H1 (cell line): ENCODE measurements around the gene OIP5. TPM values are rescaled to one million over a fixed set of nuclear protein-coding genes. Genes with fewer than 3 reads are reported as not detected.

Source experiments
- CTCF ChIA-PET: fragments of 300-600 bp; sonication (Branson Sonifier 250); formaldehyde crosslinking; loops from one replicate; lab custom pipeline; 2021; ENCODE audit not compliant: partially characterized antibody; lab: Charles Lee
- POLR2A ChIA-PET: fragments of 300-600 bp; sonication (Branson Sonifier 250); formaldehyde crosslinking; loops from one replicate; lab custom pipeline; 2021; ENCODE audit warnings: inconsistent platforms; ENCODE audit not compliant: partially characterized antibody; lab: Charles Lee
- DNase-seq, 2 experiments: peaks; one replicate each; pipeline versions ENCODE4 v3.0.0 to v3.0.0-alpha.2; 2010 to 2022; ENCODE audit warnings: low spot score in 2 of 2, low read depth in 1 of 2, mixed read lengths in 1 of 2
- FAIRE-seq: peaks from 2 replicates; lab custom pipeline; 2011; peaks lifted over from hg19 to GRCh38; lab: Jason Lieb, UNC
- H2AFZ ChIP-seq: 2 replicates; pipeline ENCODE4 v1.8.1; 2012; ENCODE audit warnings: low read length, inconsistent platforms
- H2AK5ac ChIP-seq: 2 replicates; pipeline ENCODE4 v1.6.1; 2013; ENCODE audit warnings: low read depth, low read length
- H2BK120ac ChIP-seq: replicated peaks from 2 replicates; pipeline ENCODE3; 2013; ENCODE audit warnings: low read depth, low read length, inconsistent platforms
- H2BK12ac ChIP-seq: 2 replicates; pipeline ENCODE4 v1.6.1; 2013; ENCODE audit warnings: low read depth, low read length
- H2BK15ac ChIP-seq: 2 replicates; pipeline ENCODE4 v1.6.1; 2013; ENCODE audit warnings: low read length
- H2BK20ac ChIP-seq: 2 replicates; pipeline ENCODE4 v1.6.1; 2013; ENCODE audit warnings: low read length
- H2BK5ac ChIP-seq: 2 replicates; pipeline ENCODE4 v1.6.1; 2013; ENCODE audit warnings: low read depth, low read length
- H3K14ac ChIP-seq: 2 replicates; pipeline ENCODE4 v1.6.1; 2013; ENCODE audit warnings: inconsistent platforms; ENCODE audit not compliant: insufficient read length
- H3K18ac ChIP-seq: 2 replicates; pipeline ENCODE4 v1.6.1; 2013; ENCODE audit warnings: low read length; ENCODE audit errors: extremely low read depth
- H3K23ac ChIP-seq: 2 replicates; pipeline ENCODE4 v1.6.1; 2013; ENCODE audit warnings: inconsistent platforms; ENCODE audit not compliant: insufficient read length
- H3K23me2 ChIP-seq: 2 replicates; pipeline ENCODE4 v1.6.1; 2013; ENCODE audit warnings: low read depth, low read length
- H3K27ac ChIP-seq: 2 replicates; pipeline ENCODE4 v1.6.1; 2011; ENCODE audit warnings: low read depth, low read length, inconsistent platforms
- H3K27me3 ChIP-seq, 4 experiments: replicated peaks in 1 of 4; 1 replicate in 1 of 4; 2 replicates in 3 of 4; pipeline versions ENCODE4 v1.6.1 to v1.8.1; 2011 to 2013; ENCODE audit warnings: low read length in 3 of 4, mild to moderate bottlenecking in 3 of 4, inconsistent platforms in 2 of 4, mixed read lengths in 2 of 4, moderate library complexity in 1 of 4; ENCODE audit not compliant: control insufficient read depth in 3 of 4, insufficient read depth in 3 of 4; ENCODE audit errors: extremely low read depth in 1 of 4
- H3K36me3 ChIP-seq, 4 experiments: 2 replicates each; pipeline versions ENCODE4 v1.6.1 to v1.8.1; 2011 to 2013; ENCODE audit warnings: mild to moderate bottlenecking in 4 of 4, low read length in 3 of 4, moderate library complexity in 2 of 4, control low read depth in 1 of 4, inconsistent platforms in 1 of 4; ENCODE audit not compliant: insufficient read depth in 4 of 4, control insufficient read depth in 2 of 4
- H3K4ac ChIP-seq: replicated peaks from 2 replicates; pipeline ENCODE3; 2013; ENCODE audit warnings: low read length, low read depth, mixed read lengths, inconsistent platforms; ENCODE audit not compliant: insufficient read length
- H3K4me1 ChIP-seq, 4 experiments: replicated peaks in 1 of 4; 1 replicate in 1 of 4; 2 replicates in 3 of 4; pipeline versions ENCODE4 v1.6.1 to v1.8.1; 2011 to 2013; ENCODE audit warnings: low read length in 3 of 4, inconsistent platforms in 2 of 4, mixed read lengths in 1 of 4; ENCODE audit not compliant: insufficient read depth in 4 of 4, control insufficient read depth in 3 of 4
- H3K4me2 ChIP-seq, 2 experiments: 2 replicates each; pipeline versions ENCODE4 v1.6.1 to v1.8.1; 2011 to 2013; ENCODE audit warnings: low read depth in 2 of 2, low read length in 2 of 2, control low read depth in 1 of 2, inconsistent platforms in 1 of 2, mild to moderate bottlenecking in 1 of 2; ENCODE audit not compliant: insufficient read depth in 1 of 2
- H3K4me3 ChIP-seq, 4 experiments: fragments of 200-600, 300-600 bp in 1 of 4; sonication (generic), shearing (Covaris generic), sonication (Bioruptor Twin) in 1 of 4; 2 replicates each; pipeline versions ENCODE4 v1.5.1 to v1.8.1; 2011 to 2016; ENCODE audit warnings: low read length in 4 of 4, low read depth in 3 of 4, control low read depth in 2 of 4, inconsistent platforms in 2 of 4, mild to moderate bottlenecking in 2 of 4, mixed read lengths in 1 of 4, moderate library complexity in 1 of 4; ENCODE audit not compliant: insufficient read depth in 2 of 4; ENCODE audit errors: extremely low read depth in 1 of 4
- H3K56ac ChIP-seq: replicated peaks from 2 replicates; pipeline ENCODE3; 2013; ENCODE audit warnings: low read depth, mild to moderate bottlenecking, mixed read lengths, low read length, inconsistent platforms; ENCODE audit not compliant: insufficient read length
- H3K79me1 ChIP-seq: 2 replicates; pipeline ENCODE4 v1.6.1; 2013; ENCODE audit warnings: low read depth, low read length, control low read depth
- H3K79me2 ChIP-seq, 2 experiments: 2 replicates each; pipeline versions ENCODE4 v1.6.1 to v1.8.1; 2012 to 2013; ENCODE audit warnings: low read length in 2 of 2, mild to moderate bottlenecking in 2 of 2, inconsistent platforms in 1 of 2; ENCODE audit not compliant: insufficient read depth in 2 of 2, control insufficient read depth in 1 of 2
- H3K9ac ChIP-seq, 4 experiments: replicated peaks in 1 of 4; 1 replicate in 1 of 4; 2 replicates in 3 of 4; pipeline versions ENCODE4 v1.6.1 to v1.8.1; 2011 to 2013; ENCODE audit warnings: low read depth in 3 of 4, low read length in 3 of 4, control low read depth in 2 of 4, mild to moderate bottlenecking in 2 of 4, moderate library complexity in 2 of 4, inconsistent platforms in 1 of 4; ENCODE audit errors: extremely low read depth in 1 of 4
- H3K9me3 ChIP-seq, 2 experiments: 2 replicates each; pipeline versions ENCODE4 v1.6.1 to v1.8.1; 2012 to 2013; ENCODE audit warnings: mild to moderate bottlenecking in 2 of 2, moderate library complexity in 2 of 2, control low read depth in 1 of 2, inconsistent platforms in 1 of 2, low read depth in 1 of 2, low read length in 1 of 2, mixed read lengths in 1 of 2; ENCODE audit not compliant: insufficient read depth in 2 of 2
- H4K20me1 ChIP-seq, 2 experiments: replicated peaks in 1 of 2; 2 replicates each; pipeline versions ENCODE3 to v1.8.1; 2011 to 2013; ENCODE audit warnings: inconsistent platforms in 2 of 2, low read length in 2 of 2, mild to moderate bottlenecking in 1 of 2; ENCODE audit not compliant: insufficient read depth in 2 of 2, control insufficient read depth in 1 of 2
- H4K5ac ChIP-seq: 2 replicates; pipeline ENCODE4 v1.6.1; 2013; ENCODE audit warnings: low read length, low read depth, mixed read lengths, inconsistent platforms; ENCODE audit not compliant: insufficient read length
- H4K8ac ChIP-seq: 2 replicates; pipeline ENCODE4 v1.8.0; 2013; ENCODE audit warnings: mild to moderate bottlenecking, moderate library complexity, low read length, inconsistent platforms; ENCODE audit not compliant: insufficient read depth; ENCODE audit errors: extremely low read depth
- H4K91ac ChIP-seq: replicated peaks from 2 replicates; pipeline ENCODE3; 2013; ENCODE audit warnings: low read length, mixed read lengths, inconsistent platforms; ENCODE audit not compliant: insufficient read length
- ASH2L ChIP-seq: fragments of 200-600, 300-600 bp; sonication (generic); IDR thresholded peaks from one replicate; pipeline ENCODE4 v1.7.1; 2017; ENCODE audit warnings: low read length
- BCL11A ChIP-seq, 2 experiments: IDR thresholded peaks; one replicate each; pipeline ENCODE4 v1.6.1; 2011; ENCODE audit warnings: low read depth in 2 of 2, low read length in 2 of 2, mild to moderate bottlenecking in 2 of 2
- POLR2A ChIP-seq, 2 experiments: IDR thresholded peaks; 1 replicate in 1 of 2; 2 replicates in 1 of 2; pipeline ENCODE4 v1.6.1; 2011; ENCODE audit warnings: low read depth in 2 of 2, low read length in 2 of 2, mild to moderate bottlenecking in 2 of 2; ENCODE audit errors: control extremely low read depth in 1 of 2
- POU5F1 ChIP-seq: IDR thresholded peaks from 2 replicates; pipeline ENCODE4 v1.6.1; 2011; ENCODE audit warnings: low read depth, mild to moderate bottlenecking, low read length, moderate library complexity
- RFX5 ChIP-seq: IDR thresholded peaks from 2 replicates; pipeline ENCODE4 v1.6.1; 2011; ENCODE audit warnings: low read depth, low read length, improper control_type of control experiment, borderline replicate concordance
- SAP30 ChIP-seq: fragments of 300-600 bp; sonication (generic); IDR thresholded peaks from 2 replicates; pipeline ENCODE4 v1.7.1; 2012; ENCODE audit warnings: low read length, moderate library complexity, mild to moderate bottlenecking, inconsistent platforms; ENCODE audit not compliant: insufficient read depth, insufficient replicate concordance
- SRF ChIP-seq: IDR thresholded peaks from 2 replicates; pipeline ENCODE4 v1.6.1; 2011; ENCODE audit warnings: mild to moderate bottlenecking, low read depth, low read length, moderate library complexity
- WGBS, 2 experiments: shearing (Covaris generic) in 1 of 2; methylation state at CpG; one replicate each; pipeline versions ENCODE4 v1.1.6 to v1.1.7; 2013 to 2015; ENCODE audit warnings: low lambda C conversion rate in 2 of 2, mixed read lengths in 2 of 2, inconsistent platforms in 1 of 2, low coverage in 1 of 2, missing lambda C conversion rate in 1 of 2; ENCODE audit not compliant: insufficient replicate concordance in 2 of 2, insufficient coverage in 1 of 2, insufficient read length in 1 of 2; ENCODE audit errors: extremely low coverage in 1 of 2, missing lambda C conversion rate in 1 of 2; 5-methylcytosine and 5-hydroxymethylcytosine counted together
- polyA plus RNA-seq, 7 experiments: library from polyadenylated mRNA; depleted of rRNA in 3 of 7; stranded (reverse) in 5 of 7; unstranded in 2 of 7; fragments of >200 nt in 5 of 7; fragments of 200-250 nt in 2 of 7; gene quantifications; 1 replicate in 5 of 7; 2 replicates in 1 of 7; 4 replicates in 1 of 7; pipeline versions ENCODE4 v1.2.1 to v1.2.3, GENCODE V29; 2011 to 2013; ENCODE audit warnings: missing spikeins in 2 of 7, mixed read lengths in 2 of 7
- total RNA-seq: library from RNA; stranded (reverse); fragmentation: NEBNext Ultra II Directional; extraction: Animal tissue kit (Norgen Biotek cat#: 25700); gene quantifications from 2 replicates; pipeline ENCODE4 v1.2.1, GENCODE V29; 2021
- TF ChIP-seq, protein P1 (sequence below): IDR thresholded peaks from 2 replicates; pipeline ENCODE4 v1.6.1; 2012; ENCODE audit warnings: inconsistent platforms
- TF ChIP-seq, protein P2 (sequence below): IDR thresholded peaks from 2 replicates; pipeline ENCODE4 v1.6.1; 2012; ENCODE audit warnings: inconsistent platforms

The OIP5 gene
- total and polyA plus RNA-seq, 2 of the 8 experiments (the other 6 are each of a cell fraction or from before 2014, with no cell fraction given): 34.8 to 44.5 TPM

DNA sequence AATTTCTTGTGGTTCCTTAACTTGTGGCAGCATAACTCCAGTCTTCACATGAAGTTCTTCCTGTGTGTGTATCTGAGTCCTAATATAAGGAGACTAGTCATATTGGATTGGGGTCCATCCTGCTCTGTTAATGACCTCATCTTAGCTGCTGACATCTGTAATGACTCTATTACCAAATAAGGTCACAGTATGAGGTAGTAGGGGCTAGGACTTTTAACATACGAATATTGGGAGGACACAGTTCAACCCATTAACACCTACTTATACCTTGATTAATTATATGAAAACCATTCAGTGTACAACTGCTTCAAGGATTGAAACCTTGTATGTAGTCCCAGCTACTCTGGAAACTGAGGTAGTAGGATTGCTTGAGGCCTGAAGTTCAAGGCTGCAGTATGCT, 43.9 kb downstream of the OIP5 start:
- no peak overlapping the region for H2BK12ac ChIP-seq
- no peak overlapping the region for H3K18ac ChIP-seq
- H3K79me1 ChIP-seq: peaks cover 3% of the 10 kb centered on the region; the same call in 1 of the 2 replicates
- no peak overlapping the region for H4K8ac ChIP-seq
- peaks cover 11 to 57% of the 10 kb centered on the region in 2 experiments for H3K79me2 ChIP-seq
- POLR2A ChIA-PET: interaction anchor here (0.6 to 4.0 kb wide), 7 partner anchors 9 to 350 kb away, joined by 3 to 18 read pairs (median 4); partner anchors contain the start of genes NUSAP1 and OIP5
- no peak overlapping the region for H2BK120ac ChIP-seq
- H3K23ac ChIP-seq: no peak overlapping the region
- H3K4me1 ChIP-seq: no peaks in the 10 kb centered on the region; a peak in 2 of 7 replicates
- H3K27ac ChIP-seq: no peak overlapping the region
- H3K9ac ChIP-seq: no peak overlapping the region
- no peak overlapping the region for H3K56ac ChIP-seq
- no peak overlapping the region for H2AK5ac ChIP-seq
- no peak overlapping the region for H2BK15ac ChIP-seq
- no peaks in the 10 kb centered on the region for H3K27me3 ChIP-seq
- no peak for TF ChIP-seq POU5F1
- TF ChIP-seq POLR2A (IDR thresholded peaks at IDR 0.05; ENCODE audit: control extremely low read depth in 1 of 2, low read depth in 2 of 2, low read length in 2 of 2): peak in 1 of 2 experiments; percentile 14; a peak in 2 of 3 replicates
- TF ChIP-seq, protein P1, sequence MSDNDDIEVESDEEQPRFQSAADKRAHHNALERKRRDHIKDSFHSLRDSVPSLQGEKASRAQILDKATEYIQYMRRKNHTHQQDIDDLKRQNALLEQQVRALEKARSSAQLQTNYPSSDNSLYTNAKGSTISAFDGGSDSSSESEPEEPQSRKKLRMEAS: no peak
- TF ChIP-seq BCL11A (IDR thresholded peaks at IDR 0.05; ENCODE audit: low read depth in 2 of 2, low read length in 2 of 2): no peak
- TF ChIP-seq SAP30: no peak
- no peak for TF ChIP-seq RFX5
- TF ChIP-seq, protein P2, sequence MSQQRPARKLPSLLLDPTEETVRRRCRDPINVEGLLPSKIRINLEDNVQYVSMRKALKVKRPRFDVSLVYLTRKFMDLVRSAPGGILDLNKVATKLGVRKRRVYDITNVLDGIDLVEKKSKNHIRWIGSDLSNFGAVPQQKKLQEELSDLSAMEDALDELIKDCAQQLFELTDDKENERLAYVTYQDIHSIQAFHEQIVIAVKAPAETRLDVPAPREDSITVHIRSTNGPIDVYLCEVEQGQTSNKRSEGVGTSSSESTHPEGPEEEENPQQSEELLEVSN: no peak
- TF ChIP-seq SRF: peak; percentile 16; the same call in 1 of the 2 replicates
- TF ChIP-seq ASH2L: no peak
- TF ChIP-seq, all 59 proteins: peak for 2
- Histone ChIP-seq H3K4me3 (no peak overlapping the region), H2BK20ac (no peak overlapping the region), H4K91ac (no peak overlapping the region), H3K36me3 (peaks cover 16 to 62% (median 43%) of the 10 kb centered on the region in 4 experiments), H3K14ac (no peak overlapping the region), H3K9me3 (no peaks in the 10 kb centered on the region), H2BK5ac (no peak overlapping the region), H4K5ac (no peak overlapping the region), H3K4me2 (no peak overlapping the region), H4K20me1 (peaks cover 5 to 10% of the 10 kb centered on the region in 2 experiments), H3K4ac (no peak overlapping the region), H3K23me2 (0 out of 2 replicates have a peak, but pooled peaks cover 3% of the 10 kb centered on the region), H2AFZ (no peak overlapping the region)
- no peak for DNase-seq
- FAIRE-seq: no peak
- WGBS, 2 experiments: 84% methylated on average over 1 of the region's 1 CpG; no CpG with 5 or more reads in 1 of the 2 experiments
- CTCF ChIA-PET: interaction anchor here (1.1 to 1.4 kb wide), 2 partner anchors 12 to 41 kb away, joined by 3 read pairs; no protein-coding TSS in a partner anchor
